22Rv1 (cell line): Measurements from ENCODE around the gene NPFF.

Experiments
- ZFX ChIP-seq: fragments of 450-650 bp; IDR thresholded peaks from 2 replicates; pipeline ENCODE4 v1.6.1; 2017; ENCODE audit warnings: antibody characterized with exemption, borderline replicate concordance
- TF ChIP-seq, protein P1 (sequence below): fragments of 450-650 bp; IDR thresholded peaks from 2 replicates; pipeline ENCODE4 v1.5.1; 2017; ENCODE audit warnings: mild to moderate bottlenecking

DNA sequence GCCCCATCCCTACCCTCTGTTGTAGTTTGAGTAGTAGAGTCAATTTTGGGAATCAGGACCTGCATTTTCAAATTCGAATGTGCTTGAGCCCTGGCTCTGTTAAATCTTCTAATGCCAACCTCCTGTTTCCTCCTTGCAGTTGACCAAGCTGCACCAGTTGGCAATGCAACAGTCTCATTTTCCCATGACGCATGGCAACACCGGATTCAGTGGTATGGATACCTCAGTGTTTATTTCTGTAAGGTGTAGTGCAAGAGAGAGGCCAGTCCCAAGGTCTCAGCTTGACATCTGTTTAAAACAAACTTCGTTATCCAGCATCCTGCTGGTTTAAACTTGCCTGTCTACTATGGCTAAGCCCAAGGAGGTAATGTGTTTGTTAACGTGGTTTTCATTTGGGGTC is 40.2 kb downstream of the NPFF start:
- TF ChIP-seq, protein P1, sequence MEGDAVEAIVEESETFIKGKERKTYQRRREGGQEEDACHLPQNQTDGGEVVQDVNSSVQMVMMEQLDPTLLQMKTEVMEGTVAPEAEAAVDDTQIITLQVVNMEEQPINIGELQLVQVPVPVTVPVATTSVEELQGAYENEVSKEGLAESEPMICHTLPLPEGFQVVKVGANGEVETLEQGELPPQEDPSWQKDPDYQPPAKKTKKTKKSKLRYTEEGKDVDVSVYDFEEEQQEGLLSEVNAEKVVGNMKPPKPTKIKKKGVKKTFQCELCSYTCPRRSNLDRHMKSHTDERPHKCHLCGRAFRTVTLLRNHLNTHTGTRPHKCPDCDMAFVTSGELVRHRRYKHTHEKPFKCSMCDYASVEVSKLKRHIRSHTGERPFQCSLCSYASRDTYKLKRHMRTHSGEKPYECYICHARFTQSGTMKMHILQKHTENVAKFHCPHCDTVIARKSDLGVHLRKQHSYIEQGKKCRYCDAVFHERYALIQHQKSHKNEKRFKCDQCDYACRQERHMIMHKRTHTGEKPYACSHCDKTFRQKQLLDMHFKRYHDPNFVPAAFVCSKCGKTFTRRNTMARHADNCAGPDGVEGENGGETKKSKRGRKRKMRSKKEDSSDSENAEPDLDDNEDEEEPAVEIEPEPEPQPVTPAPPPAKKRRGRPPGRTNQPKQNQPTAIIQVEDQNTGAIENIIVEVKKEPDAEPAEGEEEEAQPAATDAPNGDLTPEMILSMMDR, result no peak
- TF ChIP-seq ZFX, result no peak
